GM12892 (cell line): ENCODE data around the gene BOLA3.
"Not testable (repeated sequence)": the region's sequence is repeated elsewhere in the genome, so short reads cannot be mapped to it uniquely, and the experiment has no call there.

Experiments
- DNase-seq: peaks from one replicate; pipeline ENCODE4 v3.0.0; 2011; ENCODE audit not compliant: insufficient read length
- FAIRE-seq: peaks from 2 replicates; lab custom pipeline; 2011; peaks lifted over from hg19 to GRCh38; lab: Jason Lieb, UNC
- POLR2A ChIP-seq: IDR thresholded peaks from 2 replicates; pipeline ENCODE4 v1.6.1; 2011; ENCODE audit warnings: low read depth, low read length, control low read depth
- POLR2AphosphoS5 ChIP-seq: IDR thresholded peaks from 2 replicates; pipeline ENCODE4 v1.6.1; 2011; ENCODE audit warnings: low read depth, low read length, control low read depth
- TAF1 ChIP-seq: IDR thresholded peaks from 2 replicates; pipeline ENCODE4 v1.6.1; 2011; ENCODE audit warnings: low read depth, mild to moderate bottlenecking, control low read depth, low read length, borderline replicate concordance

The BOLA3 gene

GRCh38 chr2:74146929-74147726 lies 584 bp downstream of the BOLA3 start:
- FAIRE-seq (no peak), DNase-seq (peak; percentile 45)
- TF ChIP-seq POLR2A: no peak

GRCh38 chr2:74142340-74142739 lies 5.4 kb downstream of the BOLA3 start:
- DNase-seq: no peak
- no peak for FAIRE-seq
- TF ChIP-seq TAF1: no peak
- no peak for TF ChIP-seq POLR2A
- no peak for TF ChIP-seq POLR2AphosphoS5

DNA sequence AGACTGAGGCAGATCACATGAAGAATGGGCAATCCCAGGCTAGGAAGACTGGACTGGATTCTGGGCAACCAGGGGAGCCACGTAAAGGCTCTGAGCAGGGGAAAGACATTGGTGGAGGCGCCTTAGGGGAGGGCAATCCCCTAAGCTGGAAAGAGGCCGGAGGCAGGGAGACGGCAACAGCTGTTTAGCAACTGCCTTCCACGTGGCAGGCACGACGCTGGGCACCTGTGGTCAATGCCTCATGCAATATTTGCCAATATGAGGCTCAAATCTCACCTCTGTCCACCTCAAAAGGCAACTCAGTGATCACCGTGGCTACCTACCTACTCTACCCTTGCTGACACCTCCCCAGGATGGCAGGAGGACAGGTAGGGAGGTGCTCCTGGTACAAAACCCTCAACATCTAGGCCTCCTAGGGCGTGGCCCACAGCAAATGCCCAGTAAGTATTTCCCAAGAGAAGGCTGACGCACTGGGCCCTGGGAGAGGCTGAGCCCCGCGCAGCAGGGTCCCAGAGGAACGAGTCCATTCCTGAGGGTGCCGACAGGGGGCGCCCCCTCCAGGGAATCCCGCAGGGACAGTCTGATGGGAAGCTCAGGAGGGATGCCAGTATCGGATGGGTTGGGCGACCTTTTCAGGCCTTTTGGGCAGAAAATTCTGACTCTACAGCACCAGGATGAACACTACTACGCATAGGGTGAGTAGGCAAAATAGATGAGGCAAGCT lies 8.9 kb downstream of the BOLA3 start:
- FAIRE-seq (no peak), DNase-seq (no peak)
- TF ChIP-seq POLR2AphosphoS5: no peak
- TF ChIP-seq POLR2A: no peak
- no peak for TF ChIP-seq TAF1

DNA sequence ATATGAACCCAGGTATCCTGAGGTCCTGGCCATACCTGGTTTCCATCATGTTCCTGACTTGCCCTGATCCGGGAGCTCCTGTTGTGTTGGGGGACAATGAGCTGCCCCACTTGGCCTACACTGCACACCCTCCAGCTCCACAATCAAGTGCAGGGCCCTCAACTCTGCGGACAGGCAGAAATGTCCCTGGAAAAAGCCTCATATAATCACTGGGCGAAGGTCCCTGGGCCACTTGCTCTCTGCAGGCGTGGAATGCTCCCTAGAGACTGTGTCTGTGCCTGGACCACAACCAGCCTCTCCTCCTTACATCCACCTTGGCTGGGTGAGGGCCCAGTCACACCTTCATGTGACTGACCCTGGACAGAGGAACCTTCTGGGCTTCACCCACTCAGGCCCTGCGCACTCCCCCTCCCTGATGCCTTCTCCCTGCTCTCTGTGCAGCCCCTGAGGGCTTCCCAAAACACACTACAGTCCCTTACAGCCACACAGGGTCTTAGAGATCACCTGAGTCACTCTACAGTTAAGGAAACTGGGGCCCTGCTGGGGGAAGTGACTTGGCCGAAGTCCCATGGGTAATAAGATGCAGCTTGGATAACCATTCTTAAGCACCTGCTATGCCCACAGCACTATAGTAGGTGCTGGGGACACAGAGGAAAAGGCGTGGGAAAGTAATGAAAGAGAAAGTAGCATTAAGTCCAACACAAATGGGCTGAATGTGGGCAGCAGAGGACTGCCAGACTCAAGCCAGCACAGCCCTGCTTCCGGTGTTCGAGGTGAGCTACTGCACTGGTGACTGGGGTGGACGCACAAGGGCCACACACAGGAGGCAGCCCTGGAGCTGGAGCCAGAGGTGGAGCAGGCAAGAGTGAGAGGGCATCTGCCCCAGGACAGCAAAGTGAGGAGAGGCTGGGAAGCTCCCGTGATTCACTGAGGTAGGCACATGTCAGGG lies 9.8 kb downstream of the BOLA3 start:
- TF ChIP-seq TAF1 (no peak), POLR2AphosphoS5 (no peak), POLR2A (no peak)
- DNase-seq (no peak), FAIRE-seq (no peak)

- TF ChIP-seq TAF1 (no peak), POLR2AphosphoS5 (no peak), POLR2A (no peak)
- DNase-seq: no peak
- no peak for FAIRE-seq
Measured at GRCh38 chr2:74131901-74132300, 15.8 kb downstream of the BOLA3 start.

DNA sequence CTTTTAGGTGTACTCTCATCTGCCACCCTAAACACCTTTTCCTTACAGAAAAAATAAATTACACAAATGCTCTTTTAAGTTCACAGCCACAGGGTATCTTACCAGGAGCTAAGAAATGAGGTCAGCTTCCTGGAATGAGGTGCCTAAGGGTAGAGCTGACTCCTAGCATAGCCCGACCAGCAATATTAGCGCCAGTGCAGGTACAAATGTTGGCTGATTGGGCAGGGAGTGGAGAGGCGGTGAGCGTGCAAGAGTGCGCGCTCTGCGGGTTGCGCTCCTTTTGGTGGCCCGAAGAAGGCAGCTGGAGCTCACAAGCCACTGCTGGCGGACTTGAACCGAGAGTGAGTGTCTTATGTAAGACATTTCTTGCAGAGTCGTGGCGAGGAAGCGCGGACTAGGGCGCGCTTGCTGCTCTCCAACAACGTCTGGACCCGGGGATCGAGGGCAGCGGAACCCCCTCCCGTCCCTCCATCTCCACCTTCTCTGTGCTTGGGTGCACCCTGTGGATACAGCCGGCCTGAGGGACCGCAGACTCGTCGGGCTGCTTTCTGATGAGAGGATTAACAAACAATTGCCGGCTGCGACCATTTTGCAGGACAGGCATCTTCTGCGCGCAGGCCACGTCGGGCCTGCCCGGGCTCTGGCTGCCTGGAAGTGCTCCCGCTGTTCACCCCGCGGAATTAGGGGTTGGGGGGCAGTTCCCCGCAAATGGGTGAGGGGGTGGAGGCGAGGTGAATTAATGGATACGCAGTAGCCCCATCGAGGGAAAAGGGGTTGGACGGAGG lies 17.3 kb downstream of the BOLA3 start:
- DNase-seq (no peak), FAIRE-seq (no peak)
- TF ChIP-seq TAF1 (no peak), POLR2A (no peak), POLR2AphosphoS5 (no peak)

DNA sequence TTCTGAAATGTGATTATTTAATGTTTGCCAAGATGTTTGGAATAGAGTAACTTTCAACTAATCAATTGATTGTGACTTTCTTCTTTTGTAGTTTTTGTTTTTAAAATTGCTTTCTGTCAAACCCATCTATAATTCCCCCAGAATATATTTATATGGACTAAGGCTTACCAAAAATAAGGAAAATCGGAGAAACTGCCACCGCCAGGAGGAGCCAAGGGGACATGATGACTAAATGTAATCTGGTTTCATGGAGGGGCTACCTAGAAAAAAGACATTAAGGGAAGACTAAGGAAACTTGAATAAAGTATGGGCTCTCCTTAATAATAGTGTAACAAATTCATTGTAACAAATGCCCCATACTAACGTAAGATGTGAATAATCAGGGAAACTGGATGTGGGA lies 19.5 kb downstream of the BOLA3 start:
- FAIRE-seq (no peak), DNase-seq (no peak)
- TF ChIP-seq POLR2AphosphoS5: no peak
- no peak for TF ChIP-seq POLR2A
- no peak for TF ChIP-seq TAF1

GRCh38 chr2:74123955-74124354 lies 23.8 kb downstream of the BOLA3 start:
- not testable (repeated sequence) for FAIRE-seq, DNase-seq

GRCh38 chr2:74121846-74122245 lies 25.9 kb downstream of the BOLA3 start:
- FAIRE-seq, DNase-seq: not testable (repeated sequence)

DNA sequence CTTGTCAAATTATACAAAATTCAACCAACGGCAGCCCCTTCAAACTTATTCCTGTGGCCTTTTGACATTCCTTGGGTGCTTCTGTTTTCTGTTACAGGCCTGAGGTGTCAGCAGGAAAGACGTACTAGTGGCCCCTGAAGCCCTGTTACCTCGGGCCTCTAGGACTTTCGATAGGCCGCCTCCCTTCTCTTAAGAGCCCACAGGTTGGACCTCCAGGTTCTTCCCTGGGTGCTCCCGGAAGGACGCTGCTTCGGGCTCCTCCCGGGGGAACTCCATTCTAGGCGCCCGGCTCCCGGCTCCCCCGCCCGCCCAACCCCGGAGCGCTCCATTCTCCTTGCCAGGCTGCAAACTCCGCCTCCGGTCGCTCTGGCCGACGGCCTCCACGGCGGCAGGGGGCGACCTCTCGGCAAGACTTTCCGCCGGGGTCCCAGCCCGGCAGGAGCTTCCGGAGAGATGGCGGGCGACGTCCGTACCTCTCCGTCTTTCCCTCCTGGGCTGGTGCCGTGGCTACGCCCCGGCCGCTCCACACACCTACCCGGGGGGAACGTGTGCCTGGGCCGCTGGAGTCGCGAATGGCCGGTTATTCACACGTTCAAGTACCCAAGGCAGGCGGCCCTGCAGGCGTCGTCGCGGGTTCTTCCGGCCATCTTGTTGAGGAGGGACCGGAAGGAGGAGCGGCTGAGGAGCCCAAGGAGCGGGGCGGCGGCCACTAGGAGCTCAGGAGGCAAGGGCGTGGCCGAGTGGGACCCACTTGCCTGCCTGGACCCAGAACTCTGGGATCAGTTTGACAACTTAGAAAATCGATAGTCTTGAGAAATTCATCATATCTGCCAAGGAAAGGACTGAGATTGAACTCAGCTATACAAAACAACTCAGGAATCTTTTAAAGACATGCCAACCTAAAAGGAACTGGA lies 27.5 kb downstream of the BOLA3 start:
- FAIRE-seq: peak; percentile 91
- TF ChIP-seq POLR2AphosphoS5 (peak; percentile 74), TAF1 (peak; percentile 95), POLR2A (peak; percentile 88)
- DNase-seq: peak; percentile 91

- no peak for DNase-seq
- FAIRE-seq: peak; percentile 21
- TF ChIP-seq TAF1: no peak
- TF ChIP-seq POLR2A: no peak
- TF ChIP-seq POLR2AphosphoS5: no peak
Measured at GRCh38 chr2:74119339-74119738, 28.4 kb downstream of the BOLA3 start.
